SK-MEL-5 (cell line): ENCODE results near the gene LEMD1. TPM values are rescaled to one million over a fixed set of nuclear protein-coding genes. Genes with fewer than 3 reads are reported as not detected.
"Not testable (repeated sequence)": the region's sequence is repeated elsewhere in the genome, so short reads cannot be mapped to it uniquely, and the experiment has no call there.

Source experiments
- DNase-seq: peaks from one replicate; pipeline ENCODE4 v3.0.0-alpha.2; 2016; ENCODE audit warnings: low read depth, low spot score
- in situ Hi-C: cut with HindIII; loops from 2 replicates; pipeline ENCODE4 v1.10.0; 2016; ENCODE audit warnings: low sequenced_read_pairs, high pct_unique_total_duplicates, low pct_unique_long_range_greater_than_20kb
- total RNA-seq: library from RNA; depleted of rRNA; stranded (reverse); fragments of >200 nt; shearing (Covaris generic); gene quantifications from 2 replicates; pipeline ENCODE4 v1.2.3, GENCODE V29; 2014

The LEMD1 gene
- total RNA-seq, 1 experiment from 2014 or later, result 1.6 TPM

- in situ Hi-C loops, result no loop called here
- DNase-seq, result no peak
These were observed 15.0 kb upstream of the LEMD1 start for GRCh38 chr1:205436776-205437410.

DNA sequence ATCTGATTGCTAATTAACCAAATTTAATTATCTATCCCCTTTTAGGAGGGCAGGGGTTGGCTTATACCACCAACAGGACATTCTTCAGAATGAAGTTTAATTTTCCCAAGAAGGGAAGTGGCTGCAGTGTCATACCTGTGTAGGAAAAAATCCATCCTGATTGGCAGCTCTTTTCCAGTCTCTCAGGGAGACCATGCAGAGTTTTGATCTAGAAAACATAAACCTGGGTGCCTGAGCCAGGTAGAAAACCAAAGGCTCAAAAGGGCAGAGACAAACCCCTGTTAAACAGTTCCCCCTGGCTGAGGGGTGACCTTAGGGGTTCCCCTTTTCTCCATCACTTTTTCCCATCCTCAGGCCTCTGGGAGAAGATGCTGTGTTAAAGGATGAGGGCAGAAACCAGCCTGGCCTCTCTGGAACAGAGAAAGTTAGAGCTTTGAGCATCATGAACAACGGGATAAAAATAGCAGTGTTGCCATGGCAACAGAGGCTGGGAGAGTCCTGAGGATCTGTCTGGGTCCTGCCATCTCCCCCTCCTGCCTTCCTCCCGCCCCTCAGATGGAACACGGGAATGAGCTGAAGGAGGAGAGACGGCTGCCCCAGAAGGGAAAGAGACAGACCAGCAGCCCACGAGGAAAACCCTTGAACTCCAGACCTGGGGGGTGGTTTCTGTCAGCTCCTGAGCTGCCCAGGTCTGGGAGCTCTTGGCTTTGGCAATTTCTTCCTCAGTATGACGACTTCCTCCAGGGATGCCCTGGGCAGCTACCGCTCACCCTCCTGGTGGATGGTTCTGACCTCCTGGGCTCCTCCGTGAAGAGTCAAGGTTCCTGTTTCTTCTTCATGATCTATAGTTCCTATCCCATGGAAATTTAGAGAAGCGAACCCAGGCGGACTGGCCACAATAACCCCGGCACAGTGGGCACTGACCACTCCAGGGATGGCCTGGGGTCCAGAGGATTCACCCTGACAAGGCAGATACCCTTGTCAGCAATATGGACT is 14.0 kb upstream of the LEMD1 start:
- no peak for DNase-seq
- in situ Hi-C loops, result no loop called here

GRCh38 chr1:205434738-205435137 is 12.9 kb upstream of the LEMD1 start:
- in situ Hi-C loops, result no loop called here
- DNase-seq, result no peak

DNA sequence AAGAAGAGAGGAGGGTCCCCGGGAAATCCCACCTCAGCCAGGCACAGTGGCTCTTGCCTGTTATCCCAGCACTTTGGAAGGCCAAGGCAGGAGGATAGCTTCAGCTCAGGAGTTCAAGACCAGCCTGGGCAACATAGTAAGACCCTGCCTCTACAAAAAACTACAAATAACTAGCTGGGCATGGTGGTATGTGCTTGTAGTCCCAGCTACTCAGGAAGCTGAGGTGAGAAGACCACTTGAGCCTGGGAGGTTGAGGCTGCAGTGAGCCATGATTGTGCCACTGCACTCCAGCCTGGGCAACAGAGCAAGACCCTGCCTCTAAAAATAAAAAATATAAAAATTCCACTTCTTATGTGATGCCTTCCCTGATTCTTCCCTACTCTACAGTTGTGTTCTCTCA is 10.8 kb upstream of the LEMD1 start:
- in situ Hi-C loops, DNase-seq: not testable (repeated sequence)

DNA sequence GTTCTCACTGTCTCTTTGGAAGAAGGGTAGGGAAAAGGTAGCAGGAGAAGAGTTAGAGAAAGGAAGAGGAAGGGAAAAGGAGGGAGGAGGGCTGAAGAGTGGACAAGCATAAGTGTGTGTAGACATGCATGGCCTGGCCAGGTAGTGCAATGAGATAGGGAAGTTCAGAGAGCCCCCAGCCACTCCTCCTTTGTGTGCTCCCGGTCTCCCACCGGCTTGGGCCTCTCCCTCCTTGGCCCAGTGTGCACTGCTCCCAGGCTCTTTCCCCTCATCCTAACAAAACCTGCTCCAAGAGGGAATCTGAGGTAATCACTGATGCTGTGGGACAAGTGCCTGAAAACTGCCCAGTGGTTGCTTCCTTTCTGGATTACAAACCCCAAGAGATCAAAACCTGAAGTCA is 10.3 kb upstream of the LEMD1 start:
- in situ Hi-C loops, result no loop called here
- no peak for DNase-seq

DNA sequence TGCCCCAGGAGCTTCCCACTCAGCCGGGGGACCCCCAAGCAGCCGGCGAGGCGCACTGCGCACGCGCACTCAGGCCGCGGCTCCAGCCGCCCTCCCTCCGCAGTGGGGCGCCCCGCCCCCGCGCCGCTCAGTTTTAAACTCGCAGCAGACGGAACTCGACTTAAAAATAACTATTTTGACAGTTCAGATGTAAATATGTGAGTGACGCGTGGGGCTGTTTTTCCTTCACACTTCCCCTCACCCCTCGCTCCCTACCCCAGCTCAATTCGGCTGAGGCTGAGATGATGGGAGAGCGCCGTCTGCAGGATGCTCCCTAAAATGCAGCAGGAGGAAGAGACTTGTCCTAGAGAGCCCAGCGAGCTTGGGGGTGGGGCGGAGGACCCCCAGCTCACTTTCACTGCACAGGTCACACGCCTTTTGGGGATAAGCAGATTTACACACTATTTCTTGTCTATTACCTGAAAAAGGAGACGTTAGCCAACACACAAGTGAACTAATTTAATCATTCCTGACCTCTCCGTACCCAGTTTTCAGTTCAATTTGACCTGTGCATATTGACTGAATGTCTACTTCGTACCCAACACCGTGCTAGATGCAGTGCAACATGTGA is 8.9 kb upstream of the LEMD1 start:
- DNase-seq, result peak; percentile 77
- in situ Hi-C loops, result no loop called here

- no peak for DNase-seq
- in situ Hi-C loops, result no loop called here
These were observed 8.2 kb upstream of the LEMD1 start for GRCh38 chr1:205429762-205430695.

DNA sequence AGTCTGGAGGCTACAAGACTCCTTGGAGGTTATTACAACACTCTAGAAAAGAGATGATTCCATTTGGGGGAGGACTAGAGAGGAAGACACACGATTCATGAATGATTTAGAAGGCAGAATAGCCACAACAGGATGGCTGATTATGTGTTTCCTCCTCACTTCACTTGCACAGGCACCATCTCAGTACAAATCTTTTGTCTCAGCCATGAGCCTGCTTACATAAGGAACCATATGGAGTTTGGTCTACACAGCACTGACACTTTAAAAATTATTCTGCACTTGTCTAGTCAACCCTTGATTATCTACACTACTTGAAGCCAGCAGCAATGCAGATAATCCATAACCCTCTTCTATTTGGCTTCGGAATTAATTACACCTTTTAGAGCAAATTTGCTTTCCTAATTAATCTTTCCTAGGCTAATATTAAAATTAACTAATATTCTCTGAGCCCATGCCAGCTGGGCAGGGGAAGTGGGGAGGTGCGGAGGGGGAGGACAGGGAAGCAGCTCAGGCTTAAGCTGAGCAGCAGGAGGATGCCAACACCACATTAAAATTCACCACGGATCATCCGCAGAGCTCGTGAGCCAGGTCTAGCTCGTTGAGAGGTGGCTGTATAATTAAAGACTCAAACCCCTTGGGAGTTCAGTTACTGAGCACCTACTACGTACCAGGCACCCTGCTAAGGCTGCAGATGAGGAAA is 3.2 kb upstream of the LEMD1 start:
- in situ Hi-C loops, result no loop called here
- no peak for DNase-seq

- DNase-seq, result no peak
- in situ Hi-C loops, result no loop called here
These were observed 2.1 kb upstream of the LEMD1 start for GRCh38 chr1:205423814-205424399.

DNA sequence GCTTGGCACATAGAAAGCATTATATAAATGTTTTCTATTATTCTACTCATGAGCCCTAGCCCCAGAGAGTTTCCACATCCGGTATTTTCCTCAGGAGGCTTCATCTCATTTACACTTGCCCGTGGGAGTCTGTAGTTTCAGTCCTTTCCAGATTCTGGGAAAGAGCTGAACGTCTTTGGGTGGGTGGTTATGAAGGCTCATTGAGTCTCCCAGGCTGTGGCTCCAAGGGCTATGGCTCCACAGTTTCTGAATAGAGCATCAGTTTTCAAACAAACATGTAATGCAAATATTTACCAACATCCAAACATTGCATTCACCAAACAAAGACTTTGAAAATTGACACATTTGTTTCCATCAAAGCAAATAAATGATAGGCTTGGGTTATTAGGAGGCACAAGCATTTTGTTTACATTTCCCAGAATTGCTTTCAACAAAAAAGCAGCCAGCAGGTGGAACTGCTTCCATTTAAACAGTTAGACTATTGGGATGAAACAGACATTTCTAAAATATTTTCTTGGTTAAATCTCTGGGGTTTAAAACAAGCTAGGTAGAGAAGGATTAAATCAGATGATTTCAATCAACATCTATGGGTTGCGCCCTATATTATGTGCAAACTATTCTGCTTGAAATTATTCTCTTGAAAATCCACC is 1.3 kb upstream of the LEMD1 start:
- peak; percentile 23 for DNase-seq
- in situ Hi-C loops, result no loop called here

DNA sequence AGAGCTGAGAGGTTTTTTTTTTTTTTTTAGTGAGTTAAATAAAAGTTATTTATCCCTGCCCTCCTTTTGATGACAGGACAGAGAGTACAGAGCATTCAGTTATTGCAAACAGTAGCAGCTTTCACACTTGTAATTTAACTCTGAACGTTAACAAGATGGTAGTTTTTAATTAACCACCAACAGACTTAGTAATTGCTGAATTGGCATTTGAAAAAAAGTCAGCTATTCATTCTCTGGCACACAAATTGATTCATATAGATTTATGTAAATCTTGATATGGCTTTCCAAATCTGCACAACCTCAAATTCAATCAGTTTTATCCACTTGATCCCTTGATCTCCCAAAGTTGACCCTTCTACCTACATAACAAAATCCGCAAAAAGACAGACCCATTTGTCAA is 918 bp downstream of the LEMD1 start:
- no peak for DNase-seq
- in situ Hi-C loops, result no loop called here

GRCh38 chr1:205417870-205418635 is 3.8 kb downstream of the LEMD1 start:
- in situ Hi-C loops, result no loop called here
- no peak for DNase-seq

DNA sequence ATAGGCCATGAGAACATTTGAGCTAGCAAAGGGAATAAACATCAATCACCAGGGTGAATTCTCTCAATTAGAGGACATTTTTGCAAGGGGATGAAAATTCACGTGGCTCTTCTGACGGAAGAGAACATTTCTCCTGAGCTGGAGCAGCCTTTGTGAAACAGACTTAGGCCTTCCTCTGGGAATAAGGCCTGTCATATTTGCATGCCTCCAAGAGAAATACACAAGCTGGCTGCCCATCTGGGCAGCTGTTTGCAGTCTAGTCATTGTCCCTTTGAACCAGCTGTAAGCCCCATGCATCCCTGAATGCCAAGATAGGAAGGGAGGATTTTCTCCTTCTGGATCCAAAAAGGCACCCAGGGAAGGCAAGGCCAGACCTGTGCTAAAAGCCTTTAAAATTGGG is 5.5 kb downstream of the LEMD1 start:
- no peak for DNase-seq
- in situ Hi-C loops, result no loop called here

- DNase-seq, result no peak
- in situ Hi-C loops, result no loop called here
These were observed 11.1 kb downstream of the LEMD1 start for GRCh38 chr1:205410581-205411298.

GRCh38 chr1:205407970-205408369 is 13.9 kb downstream of the LEMD1 start:
- in situ Hi-C loops, result no loop called here
- no peak for DNase-seq
